Skeletal muscle satellite cell (primary cell): ENCODE measurements around the gene GALK2. TPM values are rescaled to one million over a fixed set of nuclear protein-coding genes. Genes with fewer than 3 reads are reported as not detected.

ENCODE experiments used
- H3K27me3 ChIP-seq: 2 replicates; pipeline ENCODE4 v1.7.0; 2013; ENCODE audit warnings: low read length; ENCODE audit not compliant: control insufficient read depth, insufficient read depth
- H3K36me3 ChIP-seq: 2 replicates; pipeline ENCODE4 v1.7.0; 2013; ENCODE audit warnings: mild to moderate bottlenecking, control low read depth, low read length; ENCODE audit not compliant: insufficient read depth
- H3K4me1 ChIP-seq: 2 replicates; pipeline ENCODE4 v1.7.0; 2013; ENCODE audit warnings: low read length; ENCODE audit not compliant: control insufficient read depth, insufficient read depth
- H3K4me2 ChIP-seq: 2 replicates; pipeline ENCODE4 v1.7.0; 2013; ENCODE audit warnings: mild to moderate bottlenecking, low read length
- H3K4me3 ChIP-seq: 2 replicates; pipeline ENCODE4 v1.7.0; 2013; ENCODE audit warnings: low read length
- H3K9ac ChIP-seq: 2 replicates; pipeline ENCODE4 v1.7.0; 2013; ENCODE audit warnings: mild to moderate bottlenecking, low read depth, low read length, moderate library complexity
- H3K9me3 ChIP-seq: replicated peaks from 2 replicates; pipeline ENCODE4 v1.7.0; 2013; ENCODE audit warnings: mild to moderate bottlenecking, control low read depth, low read length
- total RNA-seq: library from RNA; depleted of rRNA; stranded (reverse); fragments of >200 nt; gene quantifications from 2 replicates; pipeline ENCODE4 v1.2.3, GENCODE V29; 2012; rRNA removed

The GALK2 gene
- 34.1 and 40.3 TPM in 2 replicates for total RNA-seq

DNA sequence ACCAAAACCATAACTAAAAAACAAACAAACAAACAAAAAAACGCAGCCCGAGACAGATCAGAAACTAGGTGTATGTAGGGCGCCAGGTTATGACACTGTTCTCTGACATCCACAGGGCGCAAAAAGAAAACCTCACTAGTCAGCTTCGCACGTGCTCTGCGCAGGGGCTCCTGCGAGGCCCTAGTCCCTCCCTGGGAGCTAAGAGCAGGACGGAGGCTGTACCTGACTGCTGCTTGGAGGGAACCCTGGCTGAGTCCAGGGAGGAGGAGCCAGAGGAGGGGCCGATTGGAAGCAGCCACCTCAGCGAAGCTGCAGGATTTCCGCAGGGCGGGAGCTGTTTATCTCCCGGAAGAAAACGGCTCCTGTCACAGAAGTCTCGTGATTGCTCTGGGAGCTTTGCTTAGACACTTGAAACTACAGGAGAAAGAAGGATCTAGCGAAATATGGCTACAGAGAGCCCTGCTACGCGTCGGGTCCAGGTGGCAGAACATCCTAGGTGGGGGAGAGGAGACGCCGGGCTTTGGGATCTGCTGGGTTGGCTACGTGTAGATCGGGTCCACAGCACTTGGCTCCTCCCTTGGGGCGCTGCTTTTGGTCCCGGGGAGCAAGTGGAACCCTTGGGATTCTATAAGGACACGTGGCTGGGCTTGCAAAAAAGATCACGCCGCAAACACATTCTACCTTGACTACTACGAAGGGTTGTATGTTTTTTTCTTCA is at the start of gene GALK2:
TSS of gene GALK2 (plus strand) at position 368 of the 718 bp plus-strand sequence. CDS start at position 444, 76 bp downstream.
- Histone ChIP-seq H3K9me3 (no peaks in the 10 kb centered on the region), H3K4me2 (peak within 1 kb of the TSS; percentile 84), H3K4me1 (peaks cover 4% of the 10 kb centered on the region), H3K4me3 (peak within 1 kb of the TSS; percentile 79), H3K36me3 (no peaks in the 10 kb centered on the region), H3K9ac (peak within 1 kb of the TSS; percentile 84), H3K27me3 (no peaks in the 10 kb centered on the region)

DNA sequence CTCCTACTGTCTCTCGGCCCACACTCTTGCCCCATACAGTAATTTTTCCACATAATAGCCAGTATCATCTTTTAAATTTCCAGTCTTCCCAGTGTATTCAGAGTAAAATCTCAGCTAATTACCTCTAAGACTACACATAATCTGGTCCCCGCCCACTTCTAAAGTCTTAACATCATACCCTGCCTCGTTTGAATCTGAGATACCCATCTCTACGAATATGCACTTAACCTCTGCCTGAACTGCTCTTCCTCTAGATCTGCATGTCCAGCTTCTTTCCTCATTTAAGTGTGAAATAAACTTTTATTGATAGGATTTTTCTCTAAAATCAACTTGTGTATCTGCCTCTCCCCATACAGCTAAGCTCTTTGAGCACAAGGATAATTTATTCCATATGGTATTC is 49.2 kb upstream of the GALK2 start:
- no peak overlapping the region for H3K4me3 ChIP-seq
- H3K4me1 ChIP-seq = no peaks in the 10 kb centered on the region
- H3K36me3 ChIP-seq = peaks cover 5% of the 10 kb centered on the region
- no peak overlapping the region for H3K9ac ChIP-seq
- H3K9me3 ChIP-seq = no peaks in the 10 kb centered on the region
- no peaks in the 10 kb centered on the region for H3K27me3 ChIP-seq
- H3K4me2 ChIP-seq = no peak overlapping the region

DNA sequence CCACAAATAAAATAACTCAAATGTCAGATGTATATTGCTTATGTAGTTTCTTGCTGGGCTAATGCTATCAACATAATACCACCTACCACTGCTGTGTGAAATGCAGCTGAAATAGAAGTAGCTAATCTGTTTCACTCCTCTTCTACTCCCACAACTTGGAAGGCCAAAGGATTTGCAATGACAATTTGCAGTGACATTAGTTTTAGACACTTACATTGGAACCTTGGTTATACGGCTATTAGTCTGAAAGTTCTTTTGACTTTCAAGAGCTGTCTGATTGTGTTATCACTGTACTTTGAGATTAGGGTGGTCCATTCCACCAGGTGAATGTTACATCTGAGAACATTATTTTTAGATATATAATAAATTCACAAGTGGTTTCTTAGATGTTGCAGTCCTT is 48.1 kb upstream of the GALK2 start:
- Histone ChIP-seq H3K9ac (no peak overlapping the region), H3K4me1 (no peaks in the 10 kb centered on the region), H3K9me3 (no peaks in the 10 kb centered on the region), H3K4me2 (no peak overlapping the region), H3K4me3 (no peak overlapping the region), H3K36me3 (peaks cover 10% of the 10 kb centered on the region), H3K27me3 (no peaks in the 10 kb centered on the region)

DNA sequence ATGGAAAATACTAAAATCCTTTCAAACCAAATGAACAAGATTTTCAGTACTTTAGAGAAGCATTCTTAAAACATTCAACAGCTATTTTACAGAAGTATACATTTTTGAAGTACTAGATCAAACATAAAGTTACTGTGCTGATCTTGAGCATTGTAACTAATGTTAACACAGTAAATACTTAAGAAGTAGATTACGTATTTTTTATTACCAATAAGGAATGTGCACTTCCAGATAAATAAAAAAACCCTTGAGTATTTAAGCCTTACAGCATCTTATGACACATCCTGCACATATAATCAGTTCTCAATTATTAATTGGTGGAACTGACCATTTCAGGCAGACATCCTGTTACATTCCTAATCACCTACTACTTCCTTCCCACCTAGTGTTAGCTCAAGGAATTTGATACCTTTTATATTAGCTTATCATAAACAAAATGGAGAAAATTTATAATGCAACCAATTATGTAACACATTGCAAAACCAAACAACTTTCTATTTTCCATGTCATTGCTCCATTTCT is 47.4 kb upstream of the GALK2 start:
- Histone ChIP-seq H3K4me1 (no peaks in the 10 kb centered on the region), H3K9me3 (no peaks in the 10 kb centered on the region), H3K4me3 (no peak overlapping the region), H3K27me3 (no peaks in the 10 kb centered on the region), H3K9ac (no peak overlapping the region), H3K36me3 (peaks cover 16% of the 10 kb centered on the region), H3K4me2 (no peak overlapping the region)

DNA sequence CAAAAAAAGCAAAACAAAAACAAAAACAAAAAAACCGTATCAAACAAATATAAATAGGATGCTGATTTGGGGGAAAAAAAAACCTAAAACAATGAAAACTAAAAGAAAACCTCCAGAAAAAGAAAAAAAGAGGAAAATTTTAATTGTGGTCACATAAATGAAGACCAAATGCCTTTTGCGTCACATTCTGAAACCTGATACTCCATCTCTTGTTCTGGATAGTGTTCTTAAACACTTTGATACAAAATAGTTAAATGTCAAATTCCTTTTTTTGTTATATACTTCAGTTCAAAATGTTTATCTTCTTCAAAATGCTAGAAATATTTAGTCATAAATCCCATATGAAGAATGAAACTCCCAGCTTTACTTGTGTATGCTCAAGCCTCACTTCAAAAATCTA is 45.7 kb upstream of the GALK2 start:
- Histone ChIP-seq H3K36me3 (peaks cover 34% of the 10 kb centered on the region), H3K27me3 (no peaks in the 10 kb centered on the region), H3K4me3 (no peak overlapping the region), H3K4me2 (no peak overlapping the region), H3K4me1 (no peaks in the 10 kb centered on the region), H3K9me3 (no peaks in the 10 kb centered on the region), H3K9ac (no peak overlapping the region)

DNA sequence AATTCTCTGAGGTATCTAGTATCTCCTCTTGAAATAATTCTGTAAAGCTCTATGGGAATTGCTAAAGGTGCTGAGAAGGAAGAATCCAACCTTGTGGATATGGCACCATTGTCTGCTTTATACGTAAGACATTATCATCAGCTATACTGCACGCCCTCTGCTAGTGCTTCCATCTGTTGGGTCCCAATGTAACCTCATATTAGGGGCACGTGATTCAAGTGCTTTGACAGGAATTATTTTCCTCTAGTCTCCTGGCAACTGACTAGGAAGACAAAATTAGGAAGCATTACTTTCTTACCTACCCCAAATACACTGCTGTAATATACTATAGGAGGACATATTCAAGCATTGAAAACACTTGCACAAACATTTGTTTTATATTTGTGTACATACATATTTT is 38.6 kb upstream of the GALK2 start:
- Histone ChIP-seq H3K9me3 (no peaks in the 10 kb centered on the region), H3K4me2 (no peak overlapping the region), H3K4me1 (peaks cover 21% of the 10 kb centered on the region), H3K36me3 (peaks cover 82% of the 10 kb centered on the region), H3K4me3 (no peak overlapping the region), H3K27me3 (no peaks in the 10 kb centered on the region), H3K9ac (no peak overlapping the region)

DNA sequence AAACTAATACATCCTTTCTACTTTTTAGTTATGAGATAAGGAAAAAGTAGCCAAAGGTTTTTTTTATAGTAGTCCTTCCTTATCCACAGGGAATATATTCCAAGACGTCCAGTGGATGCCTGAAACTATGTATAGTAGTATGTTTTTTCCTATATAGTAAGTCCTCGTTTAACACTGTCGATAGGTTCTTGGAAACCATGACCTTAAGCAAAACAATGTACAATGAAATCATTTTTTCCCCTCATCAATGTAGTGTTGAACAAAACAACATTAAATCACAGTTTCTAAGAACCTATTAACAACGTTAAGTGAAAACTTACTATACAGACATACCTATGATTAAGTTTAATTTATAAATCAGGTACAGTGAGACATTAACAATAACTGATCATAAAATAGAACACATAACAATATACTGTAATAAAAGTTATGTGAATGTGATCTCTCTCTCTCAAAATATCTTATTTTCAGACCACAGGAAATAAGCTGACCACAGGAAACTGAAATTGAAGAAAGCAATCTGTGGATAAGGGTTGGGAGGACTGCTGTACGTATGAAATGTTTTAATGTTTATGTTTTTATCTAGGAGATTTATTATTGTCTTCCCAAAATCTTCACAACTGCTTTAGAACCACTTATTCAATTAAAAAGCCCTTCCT is 35.2 kb upstream of the GALK2 start:
- H3K36me3 ChIP-seq = peaks cover 64% of the 10 kb centered on the region

DNA sequence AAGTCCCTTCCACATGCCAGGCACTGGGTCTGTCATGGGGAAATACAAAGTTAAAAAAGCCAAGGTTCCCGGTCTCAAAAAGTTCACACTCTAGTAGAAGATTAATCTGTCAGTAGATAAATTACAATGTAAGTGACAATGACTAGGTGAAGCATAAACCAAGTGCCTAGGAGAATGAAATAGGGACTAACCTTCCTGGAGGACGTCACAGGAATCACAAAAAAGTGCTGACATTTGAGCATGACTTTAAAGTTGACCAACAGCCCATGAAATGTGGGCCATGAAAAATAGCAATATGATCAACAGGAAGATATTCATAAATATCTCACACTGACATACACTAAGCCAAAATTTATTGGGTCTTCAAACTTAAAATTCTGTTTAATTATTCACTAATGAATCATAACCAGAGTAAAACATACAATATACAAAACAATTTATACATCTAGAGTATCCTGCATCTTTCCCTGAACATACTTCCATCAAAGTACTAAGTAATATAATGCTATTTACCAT is 34.6 kb upstream of the GALK2 start:
- peak overlapping the region; percentile 70 for H3K9ac ChIP-seq
- peaks cover 48% of the 10 kb centered on the region for H3K4me1 ChIP-seq
- peak overlapping the region; percentile 54 for H3K4me3 ChIP-seq
- peaks cover 61% of the 10 kb centered on the region for H3K36me3 ChIP-seq
- peak overlapping the region; percentile 59 for H3K4me2 ChIP-seq
- H3K27me3 ChIP-seq = no peaks in the 10 kb centered on the region
- H3K9me3 ChIP-seq = no peaks in the 10 kb centered on the region

More for the DNA sequence above, 35.2 kb upstream of the GALK2 start:
- peak overlapping the region; percentile 70 for H3K9ac ChIP-seq
- H3K27me3 ChIP-seq = no peaks in the 10 kb centered on the region
- H3K4me3 ChIP-seq = peak overlapping the region; percentile 54
- H3K4me2 ChIP-seq = peak overlapping the region; percentile 59
- H3K4me1 ChIP-seq = peaks cover 48% of the 10 kb centered on the region
- H3K9me3 ChIP-seq = no peaks in the 10 kb centered on the region

DNA sequence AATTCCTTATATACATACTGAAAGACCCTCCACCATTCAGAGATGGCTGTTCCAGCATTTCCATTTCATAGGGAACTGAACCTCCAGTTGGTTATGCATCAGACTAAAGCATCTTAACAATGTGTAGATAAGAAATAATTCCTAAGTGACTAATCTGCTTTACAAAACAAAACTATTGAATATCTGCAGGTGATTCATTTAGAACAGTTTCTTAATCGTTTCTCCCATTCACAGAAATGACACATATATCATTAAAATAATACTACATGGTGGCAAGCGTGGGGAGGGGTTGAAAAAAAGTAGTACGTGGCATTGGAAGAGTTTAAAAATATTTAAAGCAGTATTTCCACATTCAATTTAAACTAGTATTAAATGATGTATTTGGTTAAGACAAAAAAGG is 34.1 kb upstream of the GALK2 start:
- H3K27me3 ChIP-seq = no peaks in the 10 kb centered on the region
- no peaks in the 10 kb centered on the region for H3K9me3 ChIP-seq
- peak overlapping the region; percentile 59 for H3K4me2 ChIP-seq
- H3K9ac ChIP-seq = peak overlapping the region; percentile 70
- peak overlapping the region; percentile 54 for H3K4me3 ChIP-seq
- peaks cover 48% of the 10 kb centered on the region for H3K4me1 ChIP-seq
- peaks cover 61% of the 10 kb centered on the region for H3K36me3 ChIP-seq

DNA sequence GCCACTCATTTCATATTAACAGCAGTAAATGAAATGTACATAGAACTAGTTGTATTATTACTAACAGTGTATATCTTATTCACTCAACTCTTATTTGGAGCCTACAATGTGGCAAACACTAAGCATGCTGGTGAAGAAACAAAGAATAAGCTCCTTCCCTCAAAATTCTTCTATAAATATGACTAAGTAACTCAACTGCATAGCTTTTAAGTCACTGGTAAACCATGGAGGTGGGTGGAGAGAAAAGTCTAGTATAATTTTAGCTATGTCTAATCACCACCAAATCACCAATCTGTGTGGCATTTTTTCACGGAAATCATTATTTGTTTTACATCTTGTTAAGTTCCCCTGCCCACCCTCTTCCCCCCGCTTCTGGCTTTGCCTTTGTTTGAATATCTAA is 32.2 kb upstream of the GALK2 start:
- peaks cover 60% of the 10 kb centered on the region for H3K36me3 ChIP-seq

DNA sequence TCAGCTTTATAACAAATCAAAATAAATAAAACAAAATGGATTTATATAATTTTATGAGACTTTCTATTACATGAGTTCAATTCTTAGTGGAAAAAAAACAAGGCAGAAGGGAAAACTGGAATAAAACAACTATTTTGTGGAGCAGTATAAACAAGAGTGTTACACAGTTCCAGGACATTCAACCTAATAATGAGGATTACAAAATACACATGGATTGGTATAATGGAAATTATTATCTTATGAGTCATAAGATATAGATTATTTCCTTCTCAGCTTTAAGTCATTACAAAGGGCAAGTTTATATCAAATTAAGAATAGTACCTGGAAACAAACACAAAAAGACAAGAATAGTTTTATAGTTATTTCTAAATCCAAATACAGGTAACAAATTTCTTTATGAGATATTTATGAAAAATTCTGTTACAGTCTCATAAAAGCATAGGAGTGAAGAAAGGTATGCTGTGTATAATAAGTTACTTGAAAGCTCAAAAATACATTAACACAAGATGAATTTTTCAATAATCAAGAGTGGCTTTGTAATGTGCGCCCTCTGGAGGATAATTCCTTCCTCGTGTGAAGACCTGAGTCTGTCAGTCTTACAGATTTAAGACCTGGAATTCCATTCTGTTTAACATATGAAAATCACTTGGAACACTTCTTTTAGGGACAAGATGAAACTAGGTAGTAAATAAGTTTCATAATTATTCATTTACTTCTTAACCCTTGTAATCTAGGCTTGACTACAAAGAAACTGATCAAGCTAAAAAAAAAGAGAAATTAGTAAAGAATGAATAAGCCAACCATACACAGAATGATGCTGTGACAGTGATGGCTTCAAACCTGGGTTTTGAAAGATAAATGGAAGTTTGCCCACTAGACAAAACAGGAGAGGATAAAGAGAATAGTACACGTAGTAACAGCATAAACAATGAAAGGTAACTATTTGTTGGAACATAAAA is 24.1 kb upstream of the GALK2 start:
- H3K4me3 ChIP-seq = no peak overlapping the region
- peaks cover 46% of the 10 kb centered on the region for H3K36me3 ChIP-seq
- H3K9ac ChIP-seq = peak overlapping the region; percentile 24

More for the DNA sequence above, 32.2 kb upstream of the GALK2 start:
- Histone ChIP-seq H3K27me3 (no peaks in the 10 kb centered on the region), H3K4me1 (peaks cover 48% of the 10 kb centered on the region), H3K9me3 (no peaks in the 10 kb centered on the region), H3K4me3 (no peak overlapping the region), H3K9ac (peak overlapping the region; percentile 58), H3K4me2 (peak overlapping the region; percentile 34)

More for the DNA sequence above, 24.1 kb upstream of the GALK2 start:
- Histone ChIP-seq H3K4me1 (peaks cover 15% of the 10 kb centered on the region), H3K4me2 (peak overlapping the region; percentile 11), H3K27me3 (no peaks in the 10 kb centered on the region), H3K9me3 (no peaks in the 10 kb centered on the region)
